ENCODE results near the gene MPIG6B.

The MPIG6B gene

DNA sequence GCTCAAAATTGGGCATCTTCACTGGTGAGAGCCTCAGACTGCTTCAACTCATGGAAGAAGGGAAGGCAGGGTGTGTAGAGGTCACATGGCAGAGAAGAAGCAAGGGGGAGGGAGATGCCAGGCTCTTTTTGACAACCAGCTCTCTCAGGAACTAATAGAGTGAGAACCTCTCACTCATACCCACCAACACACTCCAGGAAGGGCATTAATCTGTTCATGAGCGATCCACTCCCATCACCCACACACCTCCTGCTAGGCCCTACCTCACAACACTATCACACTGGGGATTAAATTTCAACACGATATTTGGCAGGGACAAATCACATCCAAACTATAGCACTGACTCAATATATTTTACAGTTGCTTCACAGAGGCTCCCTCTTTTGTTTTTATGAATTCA is 18.6 kb downstream of the MPIG6B start:
- TF ChIP-seq, protein P1, sequence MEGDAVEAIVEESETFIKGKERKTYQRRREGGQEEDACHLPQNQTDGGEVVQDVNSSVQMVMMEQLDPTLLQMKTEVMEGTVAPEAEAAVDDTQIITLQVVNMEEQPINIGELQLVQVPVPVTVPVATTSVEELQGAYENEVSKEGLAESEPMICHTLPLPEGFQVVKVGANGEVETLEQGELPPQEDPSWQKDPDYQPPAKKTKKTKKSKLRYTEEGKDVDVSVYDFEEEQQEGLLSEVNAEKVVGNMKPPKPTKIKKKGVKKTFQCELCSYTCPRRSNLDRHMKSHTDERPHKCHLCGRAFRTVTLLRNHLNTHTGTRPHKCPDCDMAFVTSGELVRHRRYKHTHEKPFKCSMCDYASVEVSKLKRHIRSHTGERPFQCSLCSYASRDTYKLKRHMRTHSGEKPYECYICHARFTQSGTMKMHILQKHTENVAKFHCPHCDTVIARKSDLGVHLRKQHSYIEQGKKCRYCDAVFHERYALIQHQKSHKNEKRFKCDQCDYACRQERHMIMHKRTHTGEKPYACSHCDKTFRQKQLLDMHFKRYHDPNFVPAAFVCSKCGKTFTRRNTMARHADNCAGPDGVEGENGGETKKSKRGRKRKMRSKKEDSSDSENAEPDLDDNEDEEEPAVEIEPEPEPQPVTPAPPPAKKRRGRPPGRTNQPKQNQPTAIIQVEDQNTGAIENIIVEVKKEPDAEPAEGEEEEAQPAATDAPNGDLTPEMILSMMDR (IDR thresholded peaks at IDR 0.05; ENCODE audit: extremely low read depth, insufficient read depth, missing control alignments), result no peak
- in situ Hi-C loops (cut with MboI; ENCODE audit: low pct_unique_long_range_greater_than_20kb, low sequenced_read_pairs, unreplicated experiment), result no loop called here
- DNase-seq (ENCODE audit: low spot score), result no peak

DNA sequence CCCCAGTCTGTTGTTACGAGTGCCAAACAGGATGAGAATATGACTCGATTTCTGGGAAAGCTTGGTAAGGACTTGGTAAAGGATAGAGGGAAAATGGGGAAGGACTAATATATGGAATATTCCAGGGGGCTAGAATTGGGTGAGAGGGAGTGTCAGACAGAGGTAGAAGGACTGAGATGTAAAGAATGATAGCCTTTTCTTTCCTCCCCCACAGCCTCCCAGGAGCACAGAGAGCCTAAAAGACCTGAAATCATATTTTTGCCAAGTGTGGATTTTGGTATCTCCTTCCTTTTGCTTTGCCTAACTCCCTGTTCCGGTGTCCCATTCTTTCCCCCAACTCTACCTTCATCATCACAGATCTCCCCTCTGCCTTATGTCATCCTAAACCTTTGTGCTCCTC is 19.7 kb downstream of the MPIG6B start:
- in situ Hi-C loops (cut with MboI; ENCODE audit: low pct_unique_long_range_greater_than_20kb, low sequenced_read_pairs, unreplicated experiment), result no loop called here

DNA sequence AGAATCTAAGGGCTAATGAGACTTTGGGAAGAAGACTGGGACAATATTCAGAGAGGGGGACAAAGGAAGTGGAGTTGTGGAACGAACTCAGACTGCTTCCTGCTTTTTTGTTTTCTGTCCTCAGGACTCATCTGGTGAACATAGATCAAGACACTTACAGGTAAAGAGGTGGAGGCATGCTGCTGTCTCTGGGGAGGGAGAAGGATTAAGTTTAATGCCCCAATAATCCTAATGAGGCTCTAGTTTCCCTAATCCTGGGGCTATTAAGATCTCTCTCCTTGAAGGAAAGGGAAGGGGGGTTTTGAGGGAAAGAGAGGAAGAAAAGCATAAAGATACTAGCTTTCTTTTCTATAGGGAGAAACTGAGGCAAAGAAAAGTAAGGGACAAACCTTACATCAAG is 21.2 kb downstream of the MPIG6B start:
- TF ChIP-seq, protein P1 (IDR thresholded peaks at IDR 0.05; ENCODE audit: extremely low read depth, insufficient read depth, missing control alignments), result no peak
- DNase-seq (ENCODE audit: low spot score), result no peak
- in situ Hi-C loops (cut with MboI; ENCODE audit: low pct_unique_long_range_greater_than_20kb, low sequenced_read_pairs, unreplicated experiment), result no loop called here

More for the DNA sequence above, 19.7 kb downstream of the MPIG6B start:
- TF ChIP-seq, protein P1 (IDR thresholded peaks at IDR 0.05; ENCODE audit: extremely low read depth, insufficient read depth, missing control alignments), result no peak
- no peak for DNase-seq (ENCODE audit: low spot score)

DNA sequence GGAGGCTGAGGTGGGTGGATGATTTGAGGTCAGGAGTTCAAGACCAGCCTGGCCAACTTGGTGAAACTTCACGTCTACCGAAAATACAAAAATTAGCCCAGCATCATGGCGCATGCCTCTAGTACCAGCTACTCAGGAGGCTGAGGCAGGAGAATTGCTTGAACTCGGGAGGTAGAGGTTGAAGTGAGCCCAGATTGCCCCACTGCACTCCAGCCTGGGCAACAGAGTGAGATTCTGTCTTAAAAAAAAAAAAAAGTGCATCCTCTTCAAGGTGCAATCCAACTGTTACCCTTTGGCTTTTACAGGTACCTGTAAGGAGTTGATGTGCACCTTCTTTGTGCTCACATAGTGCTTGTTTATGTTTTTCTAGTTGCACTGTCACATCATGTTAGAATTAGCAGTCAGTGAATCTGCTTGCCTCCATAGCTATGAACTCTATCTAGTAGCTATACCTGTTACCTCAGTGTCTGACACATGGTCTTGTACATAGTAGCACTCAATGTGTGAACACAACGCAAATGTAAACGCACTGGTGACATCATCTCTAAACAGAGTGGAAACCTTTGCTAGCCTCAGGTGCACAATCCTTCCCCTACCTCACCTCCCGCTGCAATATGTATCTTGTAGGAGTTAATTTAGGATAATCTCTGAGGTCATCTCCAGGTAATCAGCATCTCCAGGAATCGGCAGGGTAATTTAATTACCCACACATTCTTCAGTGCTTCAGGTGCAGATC is 26.3 kb downstream of the MPIG6B start:
- in situ Hi-C loops (cut with MboI; ENCODE audit: low pct_unique_long_range_greater_than_20kb, low sequenced_read_pairs, unreplicated experiment), result no loop called here
- TF ChIP-seq, protein P1 (IDR thresholded peaks at IDR 0.05; ENCODE audit: extremely low read depth, insufficient read depth, missing control alignments), result no peak

DNA sequence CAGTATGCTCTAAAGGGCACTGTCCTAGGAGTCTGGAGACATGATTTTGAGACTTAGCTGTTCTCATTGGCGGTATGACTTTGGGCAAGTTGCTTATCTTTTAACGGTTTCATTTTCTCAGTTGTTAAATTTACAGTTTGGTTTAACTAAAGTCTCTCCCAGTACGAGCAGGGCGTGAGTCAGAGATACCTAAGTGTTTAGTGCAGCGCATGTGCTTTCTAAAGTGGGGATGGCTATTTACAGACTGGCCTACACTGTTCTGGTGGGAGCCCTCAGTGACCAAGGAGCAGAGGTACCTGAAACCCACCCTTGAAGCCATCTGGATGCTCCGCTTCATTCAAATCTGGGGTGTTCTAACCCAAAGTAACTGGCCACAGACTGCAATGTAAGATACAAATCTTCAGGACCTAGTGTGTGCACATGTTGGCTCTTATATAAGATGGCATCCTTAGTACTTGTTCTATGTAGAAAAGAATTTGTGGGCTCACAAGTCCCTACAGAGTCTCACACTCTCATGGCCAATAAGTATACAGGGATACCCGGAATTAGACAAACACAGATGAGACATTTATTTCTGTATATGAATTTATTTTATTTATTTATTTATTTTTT is 27.3 kb downstream of the MPIG6B start:
- TF ChIP-seq, protein P1 (IDR thresholded peaks at IDR 0.05; ENCODE audit: extremely low read depth, insufficient read depth, missing control alignments), result no peak
- DNase-seq (ENCODE audit: low spot score), result no peak
- in situ Hi-C loops (cut with MboI; ENCODE audit: low pct_unique_long_range_greater_than_20kb, low sequenced_read_pairs, unreplicated experiment), result no loop called here

More for the DNA sequence above, 26.3 kb downstream of the MPIG6B start:
- DNase-seq (ENCODE audit: low spot score), result no peak

DNA sequence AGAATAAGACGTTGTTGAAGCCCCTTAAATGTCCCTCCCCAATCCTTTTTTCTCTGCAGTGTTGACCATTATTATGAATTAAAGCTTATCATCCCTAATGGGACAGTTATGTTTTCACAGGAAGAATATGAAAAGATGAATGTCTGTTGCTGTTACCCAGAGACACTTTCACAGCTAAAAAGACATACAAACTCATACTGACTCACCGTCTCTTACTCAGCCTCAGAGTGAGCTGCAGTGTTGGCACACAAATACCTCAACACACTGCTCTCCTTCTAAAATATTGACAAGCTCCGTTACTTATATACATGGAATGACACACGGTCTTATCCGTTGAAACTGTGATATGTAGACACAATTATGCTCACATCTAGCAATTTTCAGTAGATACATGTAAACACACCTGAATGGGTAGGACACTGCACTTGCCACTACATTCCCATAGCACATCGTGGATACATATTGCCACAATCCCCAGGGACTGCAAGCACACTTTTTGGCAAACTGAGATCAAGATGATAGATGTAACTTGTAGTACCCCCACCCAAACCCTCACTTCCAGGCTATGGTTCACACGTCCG is 29.7 kb downstream of the MPIG6B start:
- in situ Hi-C loops (cut with MboI; ENCODE audit: low pct_unique_long_range_greater_than_20kb, low sequenced_read_pairs, unreplicated experiment), result no loop called here
- TF ChIP-seq, protein P1 (IDR thresholded peaks at IDR 0.05; ENCODE audit: extremely low read depth, insufficient read depth, missing control alignments), result no peak
- no peak for DNase-seq (ENCODE audit: low spot score)

Measured in GM13977 (cell line).